ENCODE results near the gene LRRTM4. TPM values are rescaled to one million over a fixed set of nuclear protein-coding genes. Genes with fewer than 3 reads are reported as not detected.

Gene LRRTM4
- total and polyA plus RNA-seq, 8 donors: 0.38 to 3.3 (median 2.0) TPM

DNA sequence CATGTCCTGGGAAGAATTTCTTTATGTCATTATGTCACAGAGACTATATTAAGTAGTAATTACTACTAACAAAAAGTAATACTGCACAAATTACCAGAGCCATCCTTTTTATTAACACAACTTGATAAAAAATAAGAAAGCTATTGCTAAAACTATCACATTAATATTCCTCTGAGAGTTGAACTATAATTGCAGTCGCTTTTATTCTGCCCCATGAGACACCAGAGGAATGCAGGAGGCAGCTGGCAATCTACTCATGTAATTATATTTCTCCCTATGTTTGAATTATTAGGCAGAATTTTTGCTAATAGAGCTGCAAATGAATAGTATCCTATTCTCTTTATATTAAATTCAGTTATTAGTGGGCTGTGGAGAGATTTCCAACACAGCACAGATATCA lies 220.7 kb downstream of the LRRTM4 start:
- H3K36me3 ChIP-seq: no peaks in the 10 kb centered on the region
- TF ChIP-seq CTCF (IDR thresholded peaks at IDR 0.05): no peak
- no peaks in the 10 kb centered on the region for H3K4me1 ChIP-seq
- intact Hi-C loops (cut with DNase I): no loop called here
- no peak overlapping the region for H3K27ac ChIP-seq
- no peak for DNase-seq
- H3K27me3 ChIP-seq: no peaks in the 10 kb centered on the region
- ATAC-seq: no peak
- H3K9me3 ChIP-seq: no peaks in the 10 kb centered on the region
- H3K4me3 ChIP-seq: no peak overlapping the region

DNA sequence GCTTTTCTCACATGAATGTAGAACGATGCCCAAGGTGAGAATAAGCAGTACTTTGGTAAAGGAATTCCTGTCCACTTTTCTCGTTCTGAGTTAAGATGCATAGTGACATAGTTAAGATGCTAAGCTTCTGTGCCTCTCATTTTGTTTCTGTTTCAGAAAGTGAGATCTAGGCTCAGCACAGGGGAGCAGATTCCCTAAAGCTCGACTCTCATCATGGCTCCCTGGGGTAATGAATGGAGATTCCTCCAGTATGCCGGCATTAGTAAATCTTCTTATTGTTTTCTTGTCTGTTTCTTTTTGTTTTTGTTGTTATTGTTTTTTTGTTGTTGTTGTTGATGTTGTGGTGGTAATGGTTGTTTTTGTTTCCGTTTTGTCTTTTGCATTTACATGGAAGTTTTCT lies 225.4 kb downstream of the LRRTM4 start:
- TF ChIP-seq CTCF (IDR thresholded peaks at IDR 0.05): no peak
- Histone ChIP-seq H3K9me3 (no peaks in the 10 kb centered on the region), H3K27me3 (no peaks in the 10 kb centered on the region), H3K4me1 (no peaks in the 10 kb centered on the region), H3K4me3 (no peak overlapping the region), H3K27ac (no peak overlapping the region), H3K36me3 (no peaks in the 10 kb centered on the region)
- intact Hi-C loops (cut with DNase I): no loop called here
- DNase-seq: no peak
- no peak for ATAC-seq

DNA sequence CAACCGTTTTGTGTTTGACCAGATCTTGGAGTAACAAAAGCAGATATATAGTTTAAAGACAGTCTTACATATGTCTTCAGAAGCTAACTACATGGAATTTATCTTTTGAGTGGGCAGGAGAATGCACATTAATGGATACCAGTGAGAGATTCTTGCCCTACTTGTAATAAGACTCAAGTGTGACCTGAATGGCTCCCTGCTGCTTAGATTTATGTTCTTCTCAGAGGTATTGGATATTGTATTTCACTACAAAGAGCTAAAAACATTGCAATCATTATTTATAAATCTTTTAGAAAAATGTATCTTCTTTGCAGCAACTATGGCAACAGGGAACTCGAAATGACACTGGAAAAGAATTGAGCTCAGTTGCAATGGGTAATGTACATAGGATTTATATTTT lies 227.7 kb downstream of the LRRTM4 start:
- Histone ChIP-seq H3K4me3 (no peak overlapping the region), H3K27ac (no peak overlapping the region), H3K36me3 (no peaks in the 10 kb centered on the region), H3K9me3 (no peaks in the 10 kb centered on the region), H3K4me1 (no peaks in the 10 kb centered on the region), H3K27me3 (no peaks in the 10 kb centered on the region)
- ATAC-seq (no peak), DNase-seq (no peak)
- intact Hi-C loops (cut with DNase I): no loop called here
- TF ChIP-seq CTCF (IDR thresholded peaks at IDR 0.05): no peak

GRCh38 chr2:77284353-77284752 lies 237.8 kb downstream of the LRRTM4 start:
- Histone ChIP-seq H3K9me3 (no peaks in the 10 kb centered on the region), H3K27me3 (no peaks in the 10 kb centered on the region), H3K4me1 (no peaks in the 10 kb centered on the region), H3K36me3 (no peaks in the 10 kb centered on the region), H3K27ac (no peak overlapping the region), H3K4me3 (no peak overlapping the region)
- ATAC-seq: no peak
- TF ChIP-seq CTCF (IDR thresholded peaks at IDR 0.05): no peak
- intact Hi-C loops (cut with DNase I): no loop called here
- DNase-seq: no peak

- intact Hi-C loops (cut with DNase I): no loop called here
- no peak overlapping the region for H3K27ac ChIP-seq
- no peak overlapping the region for H3K4me3 ChIP-seq
- no peaks in the 10 kb centered on the region for H3K27me3 ChIP-seq
- H3K9me3 ChIP-seq: peaks cover 0 to 5% of the 10 kb centered on the region in 2 donors
- ATAC-seq: no peak
- no peaks in the 10 kb centered on the region for H3K36me3 ChIP-seq
- TF ChIP-seq CTCF (IDR thresholded peaks at IDR 0.05): no peak
- peak in 1 of 4 donors; percentile 34 for DNase-seq
- no peaks in the 10 kb centered on the region for H3K4me1 ChIP-seq
Measured at GRCh38 chr2:77271262-77271661, 250.9 kb downstream of the LRRTM4 start.

Measured in left lung (tissue), 10 donors.